ENCODE data around the gene RHEBL1.

The RHEBL1 gene

GRCh38 chr12:49048953-49049352, 20.8 kb downstream of the RHEBL1 start:
- no peak for TF ChIP-seq SIN3A (IDR thresholded peaks at IDR 0.05; ENCODE audit: borderline replicate concordance, insufficient read depth, low read length)
- TF ChIP-seq FOXP2 (optimal IDR thresholded peaks at IDR 0.05; ENCODE audit: borderline replicate concordance, extremely low read depth, extremely low read length, insufficient read depth) = no peak
- no peak for TF ChIP-seq POLR2AphosphoS5 (IDR thresholded peaks at IDR 0.05; ENCODE audit: low read depth, low read length)
- TF ChIP-seq TAF1 (IDR thresholded peaks at IDR 0.05; ENCODE audit: borderline replicate concordance, insufficient read depth, low read length) = no peak
- TF ChIP-seq REST (IDR thresholded peaks at IDR 0.05; ENCODE audit: insufficient read depth in 1 of 2, low read depth in 2 of 2, low read length in 2 of 2) = no peak

GRCh38 chr12:49046129-49046895, 23.5 kb downstream of the RHEBL1 start:
- no peak for TF ChIP-seq TAF1 (IDR thresholded peaks at IDR 0.05; ENCODE audit: borderline replicate concordance, insufficient read depth, low read length)
- TF ChIP-seq SIN3A (IDR thresholded peaks at IDR 0.05; ENCODE audit: borderline replicate concordance, insufficient read depth, low read length) = no peak
- no peak for TF ChIP-seq REST (IDR thresholded peaks at IDR 0.05; ENCODE audit: insufficient read depth in 1 of 2, low read depth in 2 of 2, low read length in 2 of 2)
- TF ChIP-seq FOXP2 (optimal IDR thresholded peaks at IDR 0.05; ENCODE audit: borderline replicate concordance, extremely low read depth, extremely low read length, insufficient read depth) = no peak
- no peak for TF ChIP-seq POLR2AphosphoS5 (IDR thresholded peaks at IDR 0.05; ENCODE audit: low read depth, low read length)

- TF ChIP-seq POLR2AphosphoS5 (IDR thresholded peaks at IDR 0.05; ENCODE audit: low read depth, low read length) (no peak), TAF1 (IDR thresholded peaks at IDR 0.05; ENCODE audit: borderline replicate concordance, insufficient read depth, low read length) (no peak), FOXP2 (optimal IDR thresholded peaks at IDR 0.05; ENCODE audit: borderline replicate concordance, extremely low read depth, extremely low read length, insufficient read depth) (no peak), REST (IDR thresholded peaks at IDR 0.05; ENCODE audit: insufficient read depth in 1 of 2, low read depth in 2 of 2, low read length in 2 of 2) (no peak), SIN3A (IDR thresholded peaks at IDR 0.05; ENCODE audit: borderline replicate concordance, insufficient read depth, low read length) (no peak)
These were observed 25.1 kb downstream of the RHEBL1 start for GRCh38 chr12:49044660-49045059.

GRCh38 chr12:49043856-49044258, 25.9 kb downstream of the RHEBL1 start:
- TF ChIP-seq TAF1 (IDR thresholded peaks at IDR 0.05; ENCODE audit: borderline replicate concordance, insufficient read depth, low read length) = no peak
- no peak for TF ChIP-seq SIN3A (IDR thresholded peaks at IDR 0.05; ENCODE audit: borderline replicate concordance, insufficient read depth, low read length)
- TF ChIP-seq POLR2AphosphoS5 (IDR thresholded peaks at IDR 0.05; ENCODE audit: low read depth, low read length) = no peak
- TF ChIP-seq FOXP2 (optimal IDR thresholded peaks at IDR 0.05; ENCODE audit: borderline replicate concordance, extremely low read depth, extremely low read length, insufficient read depth) = no peak
- no peak for TF ChIP-seq REST (IDR thresholded peaks at IDR 0.05; ENCODE audit: insufficient read depth in 1 of 2, low read depth in 2 of 2, low read length in 2 of 2)

Measured in PFSK-1 (cell line).